ENCODE measurements around the gene NHLRC3. TPM values are rescaled to one million over a fixed set of nuclear protein-coding genes. Genes with fewer than 3 reads are reported as not detected.
A peak's percentile ranks its signal among the peaks of the same experiment; 100 is the strongest.

The NHLRC3 gene
- total and polyA plus RNA-seq, 4 experiments from 2014 or later: 4.6 to 27.3 (median 16.5) TPM

DNA sequence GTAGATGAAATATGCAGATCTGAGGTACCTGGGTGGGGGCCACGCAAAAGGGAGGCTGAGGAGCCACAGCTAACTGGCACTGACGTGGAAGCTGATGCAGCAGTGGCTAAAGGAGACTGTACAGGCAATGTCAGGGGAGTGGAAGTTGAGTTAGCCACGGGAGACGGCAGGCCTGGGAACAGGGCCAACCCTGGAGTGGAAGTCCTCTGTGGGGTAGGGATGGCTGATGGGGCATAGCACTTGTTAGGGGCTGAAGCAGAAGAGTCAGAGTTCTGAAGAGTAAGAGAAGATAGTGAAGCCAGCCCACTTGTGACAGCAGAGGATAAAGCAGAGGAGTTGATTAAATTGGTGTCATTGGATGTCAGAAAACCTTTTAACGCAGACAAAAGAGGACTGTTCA is 24.8 kb upstream of the NHLRC3 start:
- no peak overlapping the region for H3K4me3 Mint-ChIP-seq
- CTCF ChIA-PET (ENCODE audit: partially characterized antibody): no interaction called here
- no peaks in the 10 kb centered on the region for H3K27me3 Mint-ChIP-seq
- H3K36me3 ChIP-seq (ENCODE audit: insufficient read depth, low read length): peaks cover 53% of the 10 kb centered on the region
- no peak overlapping the region for H3K27ac ChIP-seq (ENCODE audit: low read depth, low read length)
- peaks cover 65 to 79% of the 10 kb centered on the region in 2 donors for H3K36me3 Mint-ChIP-seq
- H3K27me3 ChIP-seq (ENCODE audit: insufficient read depth, low read length): no peaks in the 10 kb centered on the region
- H3K4me1 Mint-ChIP-seq: peaks cover 0 to 6% (median 2%) of the 10 kb centered on the region in 4 donors
- no peak overlapping the region for H3K4me3 ChIP-seq (ENCODE audit: low read length in 2 of 2)
- DNase-seq: no peak
- H3K27ac Mint-ChIP-seq: peak overlapping the region in 2 of 7 donors; percentile 33 to 39
- intact Hi-C loops (cut with micrococcal nuclease): no loop called here
- no peaks in the 10 kb centered on the region for H3K9me3 Mint-ChIP-seq
- POLR2A ChIA-PET (ENCODE audit: partially characterized antibody): no interaction called here
- H3K9me3 ChIP-seq (ENCODE audit: control insufficient read depth in 1 of 2, low read length in 2 of 2): no peaks in the 10 kb centered on the region
- H3K4me1 ChIP-seq (ENCODE audit: insufficient read depth, low read length): no peaks in the 10 kb centered on the region

DNA sequence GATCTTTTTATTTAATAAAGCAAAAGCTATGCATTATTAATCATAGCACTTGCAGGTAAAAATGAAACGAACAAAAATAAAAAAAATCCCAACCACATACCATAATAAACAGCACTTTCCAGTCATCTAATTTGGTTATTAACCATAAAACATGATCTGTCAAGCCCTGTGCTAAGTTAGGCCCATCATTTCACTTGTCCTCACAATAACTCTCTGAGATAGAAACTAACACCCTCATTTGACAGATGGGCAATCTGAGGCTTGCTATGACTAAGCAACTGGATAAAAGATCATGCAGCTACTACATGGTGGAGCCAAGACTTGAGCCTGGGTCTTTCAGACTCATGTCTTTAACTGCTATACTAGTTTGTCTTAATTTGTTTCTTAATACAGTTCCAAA is 22.2 kb upstream of the NHLRC3 start:
- Mint-ChIP-seq H3K27me3 (no peaks in the 10 kb centered on the region), H3K27ac (peak overlapping the region in 1 of 7 donors; percentile 8), H3K4me3 (no peak overlapping the region), H3K9me3 (no peaks in the 10 kb centered on the region), H3K36me3 (peaks cover 59 to 76% of the 10 kb centered on the region in 2 donors), H3K4me1 (peaks cover 0 to 8% (median 4%) of the 10 kb centered on the region in 4 donors)
- no peaks in the 10 kb centered on the region for H3K9me3 ChIP-seq (ENCODE audit: control insufficient read depth in 1 of 2, low read length in 2 of 2)
- POLR2A ChIA-PET (ENCODE audit: partially characterized antibody): interaction anchor here (1.0 kb wide), 1 partner anchor 21 kb away, joined by 3 read pairs; no protein-coding TSS in a partner anchor
- CTCF ChIA-PET (ENCODE audit: partially characterized antibody): interaction anchor here (1.8 kb wide), 1 partner anchor 31 kb away, joined by 5 read pairs; no protein-coding TSS in a partner anchor
- intact Hi-C loops (cut with micrococcal nuclease): no loop called here
- H3K27ac ChIP-seq (ENCODE audit: low read depth, low read length): no peak overlapping the region
- no peaks in the 10 kb centered on the region for H3K27me3 ChIP-seq (ENCODE audit: insufficient read depth, low read length)
- no peaks in the 10 kb centered on the region for H3K4me1 ChIP-seq (ENCODE audit: insufficient read depth, low read length)
- no peak overlapping the region for H3K4me3 ChIP-seq (ENCODE audit: low read length in 2 of 2)
- peaks cover 53% of the 10 kb centered on the region for H3K36me3 ChIP-seq (ENCODE audit: insufficient read depth, low read length)
- DNase-seq: no peak

- no peaks in the 10 kb centered on the region for H3K9me3 ChIP-seq (ENCODE audit: control insufficient read depth in 1 of 2, low read length in 2 of 2)
- CTCF ChIA-PET (ENCODE audit: partially characterized antibody): interaction anchor here (1.0 to 1.8 kb wide), 3 partner anchors 11 to 30 kb away, joined by 3 to 7 read pairs (median 5); partner anchors contain the start of genes NHLRC3 and PROSER1
- no peak overlapping the region for H3K4me3 ChIP-seq (ENCODE audit: low read length in 2 of 2)
- H3K36me3 Mint-ChIP-seq: peaks cover 58 to 76% of the 10 kb centered on the region in 2 donors
- H3K4me1 ChIP-seq (ENCODE audit: insufficient read depth, low read length): no peaks in the 10 kb centered on the region
- peak overlapping the region in 4 of 7 donors; percentile 18 to 70 (median 40) for H3K27ac Mint-ChIP-seq
- H3K36me3 ChIP-seq (ENCODE audit: insufficient read depth, low read length): peaks cover 46% of the 10 kb centered on the region
- H3K4me3 Mint-ChIP-seq: no peak overlapping the region
- no peak overlapping the region for H3K27ac ChIP-seq (ENCODE audit: low read depth, low read length)
- peaks cover 0 to 8% (median 5%) of the 10 kb centered on the region in 4 donors for H3K4me1 Mint-ChIP-seq
- POLR2A ChIA-PET (ENCODE audit: partially characterized antibody): interaction anchor here (1.0 kb wide), 1 partner anchor 20 kb away, joined by 3 read pairs; no protein-coding TSS in a partner anchor
- no peaks in the 10 kb centered on the region for H3K9me3 Mint-ChIP-seq
- H3K27me3 Mint-ChIP-seq: no peaks in the 10 kb centered on the region
- H3K27me3 ChIP-seq (ENCODE audit: insufficient read depth, low read length): no peaks in the 10 kb centered on the region
- intact Hi-C loops (cut with micrococcal nuclease): no loop called here
- DNase-seq: no peak
Measured at GRCh38 chr13:39016787-39017186, 21.5 kb upstream of the NHLRC3 start.

- intact Hi-C loops (cut with micrococcal nuclease): no loop called here
- H3K36me3 ChIP-seq (ENCODE audit: insufficient read depth, low read length): peaks cover 32% of the 10 kb centered on the region
- Mint-ChIP-seq H3K9me3 (no peaks in the 10 kb centered on the region), H3K27me3 (no peaks in the 10 kb centered on the region), H3K27ac (peak overlapping the region in 1 of 7 donors; percentile 57), H3K4me1 (peaks cover 0 to 6% (median 3%) of the 10 kb centered on the region in 4 donors), H3K36me3 (peaks cover 46 to 76% of the 10 kb centered on the region in 2 donors), H3K4me3 (no peak overlapping the region)
- ChIA-PET POLR2A (ENCODE audit: partially characterized antibody) (interaction anchor here (1.1 kb wide), 1 partner anchor 16 kb away, joined by 3 read pairs; the partner anchor contains the start of gene PROSER1), CTCF (ENCODE audit: partially characterized antibody) (no interaction called here)
- H3K4me3 ChIP-seq (ENCODE audit: low read length in 2 of 2): no peak overlapping the region
- no peak for DNase-seq
- H3K9me3 ChIP-seq (ENCODE audit: control insufficient read depth in 1 of 2, low read length in 2 of 2): no peaks in the 10 kb centered on the region
- H3K27ac ChIP-seq (ENCODE audit: low read depth, low read length): no peak overlapping the region
- H3K27me3 ChIP-seq (ENCODE audit: insufficient read depth, low read length): no peaks in the 10 kb centered on the region
- H3K4me1 ChIP-seq (ENCODE audit: insufficient read depth, low read length): no peaks in the 10 kb centered on the region
Measured at GRCh38 chr13:39020853-39021462, 17.3 kb upstream of the NHLRC3 start.

DNA sequence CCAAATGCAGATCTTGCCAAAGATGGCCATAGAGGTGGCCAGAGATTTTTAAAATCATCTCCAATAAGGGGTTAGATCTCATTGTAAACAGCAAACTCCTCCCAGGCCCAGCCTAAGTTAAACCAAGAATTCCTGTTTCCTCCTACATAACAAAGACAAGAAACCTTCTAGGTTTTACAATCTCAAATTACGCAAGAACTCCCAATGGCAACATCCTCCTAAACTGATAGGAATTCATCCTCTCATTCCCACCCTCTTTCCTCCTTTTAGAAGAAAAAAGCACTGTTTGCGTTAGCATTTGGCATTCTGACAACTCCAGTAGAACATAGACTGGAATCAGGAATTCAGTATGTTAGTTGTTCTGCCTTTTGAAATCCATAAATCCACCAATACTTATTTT is 14.9 kb upstream of the NHLRC3 start:
- Histone ChIP-seq H3K36me3 (ENCODE audit: insufficient read depth, low read length) (peaks cover 36% of the 10 kb centered on the region), H3K9me3 (ENCODE audit: control insufficient read depth in 1 of 2, low read length in 2 of 2) (no peaks in the 10 kb centered on the region), H3K27me3 (ENCODE audit: insufficient read depth, low read length) (no peaks in the 10 kb centered on the region), H3K4me3 (ENCODE audit: low read length in 2 of 2) (no peak overlapping the region), H3K4me1 (ENCODE audit: insufficient read depth, low read length) (no peaks in the 10 kb centered on the region), H3K27ac (ENCODE audit: low read depth, low read length) (no peak overlapping the region)
- CTCF ChIA-PET (ENCODE audit: partially characterized antibody): no interaction called here
- H3K4me1 Mint-ChIP-seq: peaks cover 0 to 6% (median 2%) of the 10 kb centered on the region in 4 donors
- POLR2A ChIA-PET (ENCODE audit: partially characterized antibody): no interaction called here
- H3K9me3 Mint-ChIP-seq: no peaks in the 10 kb centered on the region
- no peak overlapping the region for H3K27ac Mint-ChIP-seq
- intact Hi-C loops (cut with micrococcal nuclease): no loop called here
- no peak for DNase-seq
- H3K27me3 Mint-ChIP-seq: no peaks in the 10 kb centered on the region
- peaks cover 52 to 83% of the 10 kb centered on the region in 2 donors for H3K36me3 Mint-ChIP-seq
- no peak overlapping the region for H3K4me3 Mint-ChIP-seq

DNA sequence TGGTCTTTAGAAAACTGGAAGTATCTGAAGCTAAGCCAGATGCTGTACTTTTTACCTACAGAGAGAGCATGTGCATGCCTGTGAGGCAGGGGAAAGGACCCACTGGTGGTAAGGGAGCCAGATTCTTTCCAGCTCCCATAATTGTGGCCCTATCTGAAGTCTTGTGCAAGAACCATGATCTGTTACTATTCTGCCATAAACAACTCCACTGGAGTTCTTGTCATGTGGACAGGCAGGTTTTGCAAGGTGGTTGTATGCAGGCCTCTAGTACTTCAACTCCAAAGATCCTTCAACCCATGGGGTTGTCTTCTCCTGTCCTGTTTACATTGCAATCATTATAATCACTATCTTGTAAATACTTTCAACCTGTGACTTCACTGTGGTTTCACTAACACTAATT is 14.5 kb upstream of the NHLRC3 start:
- Histone ChIP-seq H3K4me1 (ENCODE audit: insufficient read depth, low read length) (no peaks in the 10 kb centered on the region), H3K36me3 (ENCODE audit: insufficient read depth, low read length) (peaks cover 40% of the 10 kb centered on the region), H3K4me3 (ENCODE audit: low read length in 2 of 2) (no peak overlapping the region), H3K27ac (ENCODE audit: low read depth, low read length) (no peak overlapping the region), H3K9me3 (ENCODE audit: control insufficient read depth in 1 of 2, low read length in 2 of 2) (no peaks in the 10 kb centered on the region), H3K27me3 (ENCODE audit: insufficient read depth, low read length) (no peaks in the 10 kb centered on the region)
- peaks cover 48 to 79% of the 10 kb centered on the region in 2 donors for H3K36me3 Mint-ChIP-seq
- intact Hi-C loops (cut with micrococcal nuclease): no loop called here
- no peaks in the 10 kb centered on the region for H3K9me3 Mint-ChIP-seq
- H3K4me3 Mint-ChIP-seq: no peak overlapping the region
- DNase-seq: no peak
- no peaks in the 10 kb centered on the region for H3K27me3 Mint-ChIP-seq
- ChIA-PET POLR2A (ENCODE audit: partially characterized antibody) (no interaction called here), CTCF (ENCODE audit: partially characterized antibody) (no interaction called here)
- H3K27ac Mint-ChIP-seq: no peak overlapping the region
- H3K4me1 Mint-ChIP-seq: peaks cover 0 to 6% (median 2%) of the 10 kb centered on the region in 4 donors

DNA sequence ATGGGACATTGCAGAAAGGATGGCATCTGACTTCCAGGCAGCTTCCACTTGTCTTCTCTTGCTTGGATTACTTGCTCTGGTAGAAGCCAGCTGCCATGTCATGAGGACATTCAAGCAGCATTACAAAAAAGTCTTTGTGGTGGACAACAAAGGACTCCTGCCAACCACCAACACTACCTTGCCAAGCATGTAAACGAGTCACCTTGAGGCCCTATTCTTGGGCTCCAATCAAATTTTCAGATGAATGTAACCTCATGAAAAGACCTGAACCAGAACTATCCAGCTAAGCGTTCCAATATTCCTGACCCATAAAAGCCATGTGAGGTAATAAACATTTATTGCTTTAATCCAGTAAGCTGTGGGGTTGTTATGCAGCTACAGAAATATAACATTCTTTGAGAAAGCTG is 12.8 kb upstream of the NHLRC3 start:
- H3K36me3 ChIP-seq (ENCODE audit: insufficient read depth, low read length): peaks cover 41% of the 10 kb centered on the region
- peaks cover 41 to 82% of the 10 kb centered on the region in 2 donors for H3K36me3 Mint-ChIP-seq

More for the DNA sequence above, 12.8 kb upstream of the NHLRC3 start:
- intact Hi-C loops (cut with micrococcal nuclease): no loop called here
- Histone ChIP-seq H3K4me1 (ENCODE audit: insufficient read depth, low read length) (peaks cover under 1% of the 10 kb centered on the region), H3K9me3 (ENCODE audit: control insufficient read depth in 1 of 2, low read length in 2 of 2) (no peaks in the 10 kb centered on the region), H3K4me3 (ENCODE audit: low read length in 2 of 2) (no peak overlapping the region), H3K27me3 (ENCODE audit: insufficient read depth, low read length) (no peaks in the 10 kb centered on the region), H3K27ac (ENCODE audit: low read depth, low read length) (no peak overlapping the region)
- ChIA-PET POLR2A (ENCODE audit: partially characterized antibody) (no interaction called here), CTCF (ENCODE audit: partially characterized antibody) (no interaction called here)
- Mint-ChIP-seq H3K4me3 (no peak overlapping the region), H3K27me3 (no peaks in the 10 kb centered on the region), H3K9me3 (no peaks in the 10 kb centered on the region), H3K4me1 (peaks cover 0 to 6% (median 2%) of the 10 kb centered on the region in 4 donors), H3K27ac (no peak overlapping the region)
- no peak for DNase-seq

All from CD4-positive, alpha-beta memory T cell (primary cell).